GM12891 (cell line): ENCODE results near the gene DHRSX.

Experiments used
- POLR2A ChIP-seq: IDR thresholded peaks from 2 replicates; pipeline ENCODE4 v1.6.1; 2011; ENCODE audit warnings: low read depth, low read length, control low read depth
- POLR2AphosphoS5 ChIP-seq: IDR thresholded peaks from 2 replicates; pipeline ENCODE4 v1.6.1; 2011; ENCODE audit warnings: low read depth, low read length, control low read depth

DNA sequence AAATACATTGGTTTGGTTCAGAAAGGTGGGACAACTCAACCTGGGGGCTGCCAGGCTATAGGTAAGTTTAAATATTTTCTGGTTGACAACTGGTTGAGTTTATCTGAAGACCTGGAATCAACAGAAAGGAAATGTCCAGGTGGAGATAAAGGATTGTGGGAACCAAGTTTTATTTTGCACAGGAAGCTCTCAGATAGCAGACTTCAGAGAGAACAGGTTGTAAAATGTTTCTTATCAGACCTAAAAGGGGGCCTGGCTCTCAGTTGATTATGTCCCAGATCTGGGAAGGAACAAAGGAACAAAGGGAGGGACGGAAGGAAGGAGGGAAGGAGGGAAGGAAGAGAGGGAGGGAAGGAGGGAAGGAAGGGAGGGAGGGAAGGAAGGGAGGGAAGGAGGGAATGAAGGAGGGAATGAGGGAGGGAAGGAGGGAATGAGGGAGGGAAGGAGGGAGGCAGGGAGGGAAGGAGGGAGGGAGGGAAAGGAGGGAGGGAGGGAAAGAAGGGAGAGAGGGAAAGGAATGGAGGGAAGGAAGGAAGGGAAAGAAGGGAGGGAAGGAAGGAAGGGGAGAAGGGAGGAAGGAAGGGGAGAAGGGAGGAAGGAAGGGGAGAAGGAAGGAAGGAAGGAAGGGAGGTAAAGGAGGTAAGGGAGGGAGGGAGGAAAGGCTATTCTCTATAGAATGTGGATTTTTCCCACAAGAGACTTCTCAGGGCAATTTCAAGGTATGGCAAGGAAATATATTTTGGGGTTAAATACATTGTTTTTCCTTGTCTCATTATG lies 186.7 kb downstream of the DHRSX start:
- TF ChIP-seq POLR2A (no peak), POLR2AphosphoS5 (no peak)
